HepG2 (cell line): Measurements from ENCODE around the gene GDA. TPM values are rescaled to one million over a fixed set of nuclear protein-coding genes. Genes with fewer than 3 reads are reported as not detected.

ENCODE experiments used
- CREM ChIP-seq, 2 experiments: sonication (generic) in 1 of 2; formaldehyde crosslinking in 1 of 2; IDR thresholded peaks; 2 replicates each; pipeline versions ENCODE4 v1.4.0 to v1.6.1; 2016 to 2020; ENCODE audit warnings: antibody characterized with exemption in 1 of 2, mild to moderate bottlenecking in 1 of 2, missing genetic modification reagents in 1 of 2
- NFKB2 ChIP-seq: sonication (generic); formaldehyde crosslinking; IDR thresholded peaks from 2 replicates; pipeline ENCODE4 v1.4.0; 2020; ENCODE audit warnings: missing genetic modification reagents, borderline replicate concordance
- RARA ChIP-seq: IDR thresholded peaks from 2 replicates; pipeline ENCODE4 v1.6.1; 2016; ENCODE audit warnings: missing genetic modification reagents, missing compliant biosample characterization
- ZFP82 ChIP-seq: sonication (generic); formaldehyde crosslinking; IDR thresholded peaks from 2 replicates; pipeline ENCODE4 v1.5.1; 2020; ENCODE audit warnings: mild to moderate bottlenecking, missing genetic modification reagents, borderline replicate concordance
- ZNF143 ChIP-seq: sonication (generic); formaldehyde crosslinking; IDR thresholded peaks from 2 replicates; pipeline ENCODE4 v1.4.0; 2020; ENCODE audit warnings: missing genetic modification reagents
- ZNF282 ChIP-seq: fragments of 450-650 bp; IDR thresholded peaks from 2 replicates; pipeline ENCODE4 v1.6.1; 2018; ENCODE audit not compliant: partially characterized antibody
- ZNF563 ChIP-seq: sonication (generic); formaldehyde crosslinking; IDR thresholded peaks from 2 replicates; pipeline ENCODE4 v1.8.0; 2022; ENCODE audit warnings: mild to moderate bottlenecking, moderate library complexity, missing genetic modification reagents
- ZNF883 ChIP-seq: sonication (generic); formaldehyde crosslinking; IDR thresholded peaks from 2 replicates; pipeline ENCODE4 v1.5.1; 2020; ENCODE audit warnings: mild to moderate bottlenecking, missing genetic modification reagents; ENCODE audit errors: not compliant biosample characterization
- ZSCAN20 ChIP-seq: sonication (generic); formaldehyde crosslinking; IDR thresholded peaks from 2 replicates; pipeline ENCODE4 v1.4.0; 2020; ENCODE audit warnings: missing genetic modification reagents, mild to moderate bottlenecking, borderline replicate concordance
- polyA plus RNA-seq, 8 experiments: library from polyadenylated mRNA; depleted of rRNA in 3 of 8; stranded (reverse) in 7 of 8; unstranded in 1 of 8; fragments of >200 nt; fragmentation: Illumina TruSeq in 4 of 8; extraction: Trizol in 4 of 8; gene quantifications; 2 replicates each; pipeline versions ENCODE4 v1.2.1 to v1.2.3, GENCODE V29; 2011 to 2016; ENCODE audit warnings: low read depth in 4 of 8, missing spikeins in 1 of 8, mixed read lengths in 1 of 8; ENCODE audit not compliant: insufficient read depth in 1 of 8
- total RNA-seq, 5 experiments: library from RNA; depleted of rRNA; stranded (reverse); fragments of >200 nt; fragmentation: Illumina TruSeq; extraction: Trizol; gene quantifications; 2 replicates each; pipeline ENCODE4 v1.2.3, GENCODE V29; 2016; ENCODE audit warnings: low read depth in 1 of 5
- TF ChIP-seq, protein P1 (sequence below): sonication (generic); formaldehyde crosslinking; IDR thresholded peaks from 2 replicates; pipeline ENCODE4 v1.4.0; 2020; ENCODE audit warnings: missing genetic modification reagents
- TF ChIP-seq, protein P2 (sequence below): sonication (generic); formaldehyde crosslinking; IDR thresholded peaks from 2 replicates; pipeline ENCODE4 v1.8.0; 2022; ENCODE audit warnings: mild to moderate bottlenecking, missing genetic modification reagents
- TF ChIP-seq, protein P3 (sequence below): IDR thresholded peaks from 2 replicates; pipeline ENCODE4 v1.6.1; 2016; ENCODE audit warnings: mild to moderate bottlenecking, missing biosample characterization, missing genetic modification reagents
- TF ChIP-seq, protein P4 (sequence below), 2 experiments: IDR thresholded peaks; 2 replicates each; pipeline ENCODE4 v1.6.1; 2011 to 2012; ENCODE audit warnings: low read length in 2 of 2, borderline replicate concordance in 1 of 2, low read depth in 1 of 2, mild to moderate bottlenecking in 1 of 2, moderate library complexity in 1 of 2
- TF ChIP-seq, protein P5 (sequence below): sonication (generic); formaldehyde crosslinking; conservative IDR thresholded peaks from 2 replicates; pipeline ENCODE4 v1.8.1; 2023; ENCODE audit warnings: missing genetic modification reagents

Gene GDA
- total and polyA plus RNA-seq, 2 of the 13 experiments (the other 11 are each of a cell fraction or from before 2014, with no cell fraction given): 0.15 to 0.99 TPM

DNA sequence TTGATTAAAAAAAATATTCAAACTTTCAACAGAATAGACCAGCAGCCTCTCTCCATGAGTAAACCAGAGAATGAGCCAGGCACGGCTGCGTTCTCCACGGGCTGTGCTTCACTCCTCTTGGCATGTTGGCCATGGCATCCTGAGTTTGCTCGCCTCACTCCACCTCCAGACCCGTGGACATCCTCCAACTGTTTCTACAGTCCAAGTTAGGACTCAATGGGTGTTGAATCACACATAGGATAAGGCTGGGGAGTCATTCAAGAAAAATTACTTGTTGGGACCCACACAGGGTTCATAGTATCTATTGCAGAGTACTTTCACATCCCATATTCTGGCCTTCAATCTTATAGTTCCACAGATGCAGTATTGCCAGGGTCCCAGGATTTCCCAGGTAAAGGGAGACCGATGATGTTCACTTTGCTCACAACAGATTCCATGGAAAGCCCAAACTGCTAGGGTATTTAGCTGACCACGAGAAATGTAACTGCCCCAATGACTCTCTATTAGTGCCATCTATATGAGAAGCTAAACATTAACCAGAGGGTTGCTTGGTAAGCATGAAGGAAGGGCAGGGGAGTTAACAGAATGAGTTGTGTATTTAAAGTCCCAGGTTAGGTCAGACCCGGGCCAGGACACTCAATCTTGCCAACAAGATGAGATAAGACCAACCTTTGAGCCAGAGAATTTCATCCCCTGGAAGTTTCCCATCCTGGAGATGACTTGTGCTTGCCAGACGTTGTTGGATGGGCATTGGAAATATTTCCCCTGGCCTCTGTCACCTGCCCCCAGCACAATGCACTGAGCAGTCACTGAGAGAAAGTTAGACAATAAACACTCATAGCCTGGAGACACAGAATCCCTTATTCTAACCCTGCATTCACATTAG, 19.7 kb upstream of the GDA start (continued):
- TF ChIP-seq CREM (IDR thresholded peaks at IDR 0.05) (peak; percentile 69), CREM (CRISPR knock-in tag; IDR thresholded peaks at IDR 0.05) (no peak), ZNF563 (no peak), ZFP82 (CRISPR knock-in tag) (peak; percentile 25; the same call in 1 of the 2 replicates), ZNF143 (CRISPR knock-in tag) (no peak), ZSCAN20 (CRISPR knock-in tag) (no peak), ZNF883 (no peak), RARA (CRISPR knock-in tag) (peak; percentile 98), ZNF282 (no peak), NFKB2 (CRISPR knock-in tag) (no peak)
- TF ChIP-seq, protein P1, sequence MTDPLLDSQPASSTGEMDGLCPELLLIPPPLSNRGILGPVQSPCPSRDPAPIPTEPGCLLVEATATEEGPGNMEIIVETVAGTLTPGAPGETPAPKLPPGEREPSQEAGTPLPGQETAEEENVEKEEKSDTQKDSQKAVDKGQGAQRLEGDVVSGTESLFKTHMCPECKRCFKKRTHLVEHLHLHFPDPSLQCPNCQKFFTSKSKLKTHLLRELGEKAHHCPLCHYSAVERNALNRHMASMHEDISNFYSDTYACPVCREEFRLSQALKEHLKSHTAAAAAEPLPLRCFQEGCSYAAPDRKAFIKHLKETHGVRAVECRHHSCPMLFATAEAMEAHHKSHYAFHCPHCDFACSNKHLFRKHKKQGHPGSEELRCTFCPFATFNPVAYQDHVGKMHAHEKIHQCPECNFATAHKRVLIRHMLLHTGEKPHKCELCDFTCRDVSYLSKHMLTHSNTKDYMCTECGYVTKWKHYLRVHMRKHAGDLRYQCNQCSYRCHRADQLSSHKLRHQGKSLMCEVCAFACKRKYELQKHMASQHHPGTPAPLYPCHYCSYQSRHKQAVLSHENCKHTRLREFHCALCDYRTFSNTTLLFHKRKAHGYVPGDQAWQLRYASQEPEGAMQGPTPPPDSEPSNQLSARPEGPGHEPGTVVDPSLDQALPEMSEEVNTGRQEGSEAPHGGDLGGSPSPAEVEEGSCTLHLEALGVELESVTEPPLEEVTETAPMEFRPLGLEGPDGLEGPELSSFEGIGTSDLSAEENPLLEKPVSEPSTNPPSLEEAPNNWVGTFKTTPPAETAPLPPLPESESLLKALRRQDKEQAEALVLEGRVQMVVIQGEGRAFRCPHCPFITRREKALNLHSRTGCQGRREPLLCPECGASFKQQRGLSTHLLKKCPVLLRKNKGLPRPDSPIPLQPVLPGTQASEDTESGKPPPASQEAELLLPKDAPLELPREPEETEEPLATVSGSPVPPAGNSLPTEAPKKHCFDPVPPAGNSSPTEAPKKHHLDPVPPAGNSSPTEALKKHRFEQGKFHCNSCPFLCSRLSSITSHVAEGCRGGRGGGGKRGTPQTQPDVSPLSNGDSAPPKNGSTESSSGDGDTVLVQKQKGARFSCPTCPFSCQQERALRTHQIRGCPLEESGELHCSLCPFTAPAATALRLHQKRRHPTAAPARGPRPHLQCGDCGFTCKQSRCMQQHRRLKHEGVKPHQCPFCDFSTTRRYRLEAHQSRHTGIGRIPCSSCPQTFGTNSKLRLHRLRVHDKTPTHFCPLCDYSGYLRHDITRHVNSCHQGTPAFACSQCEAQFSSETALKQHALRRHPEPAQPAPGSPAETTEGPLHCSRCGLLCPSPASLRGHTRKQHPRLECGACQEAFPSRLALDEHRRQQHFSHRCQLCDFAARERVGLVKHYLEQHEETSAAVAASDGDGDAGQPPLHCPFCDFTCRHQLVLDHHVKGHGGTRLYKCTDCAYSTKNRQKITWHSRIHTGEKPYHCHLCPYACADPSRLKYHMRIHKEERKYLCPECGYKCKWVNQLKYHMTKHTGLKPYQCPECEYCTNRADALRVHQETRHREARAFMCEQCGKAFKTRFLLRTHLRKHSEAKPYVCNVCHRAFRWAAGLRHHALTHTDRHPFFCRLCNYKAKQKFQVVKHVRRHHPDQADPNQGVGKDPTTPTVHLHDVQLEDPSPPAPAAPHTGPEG (CRISPR knock-in tag): no peak
- TF ChIP-seq, protein P2, sequence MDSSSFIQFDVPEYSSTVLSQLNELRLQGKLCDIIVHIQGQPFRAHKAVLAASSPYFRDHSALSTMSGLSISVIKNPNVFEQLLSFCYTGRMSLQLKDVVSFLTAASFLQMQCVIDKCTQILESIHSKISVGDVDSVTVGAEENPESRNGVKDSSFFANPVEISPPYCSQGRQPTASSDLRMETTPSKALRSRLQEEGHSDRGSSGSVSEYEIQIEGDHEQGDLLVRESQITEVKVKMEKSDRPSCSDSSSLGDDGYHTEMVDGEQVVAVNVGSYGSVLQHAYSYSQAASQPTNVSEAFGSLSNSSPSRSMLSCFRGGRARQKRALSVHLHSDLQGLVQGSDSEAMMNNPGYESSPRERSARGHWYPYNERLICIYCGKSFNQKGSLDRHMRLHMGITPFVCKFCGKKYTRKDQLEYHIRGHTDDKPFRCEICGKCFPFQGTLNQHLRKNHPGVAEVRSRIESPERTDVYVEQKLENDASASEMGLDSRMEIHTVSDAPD (CRISPR knock-in tag): peak; percentile 77; the same call in 1 of the 2 replicates
- TF ChIP-seq, protein P3, sequence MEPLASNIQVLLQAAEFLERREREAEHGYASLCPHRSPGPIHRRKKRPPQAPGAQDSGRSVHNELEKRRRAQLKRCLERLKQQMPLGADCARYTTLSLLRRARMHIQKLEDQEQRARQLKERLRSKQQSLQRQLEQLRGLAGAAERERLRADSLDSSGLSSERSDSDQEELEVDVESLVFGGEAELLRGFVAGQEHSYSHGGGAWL (CRISPR knock-in tag): no peak
- TF ChIP-seq, protein P4, sequence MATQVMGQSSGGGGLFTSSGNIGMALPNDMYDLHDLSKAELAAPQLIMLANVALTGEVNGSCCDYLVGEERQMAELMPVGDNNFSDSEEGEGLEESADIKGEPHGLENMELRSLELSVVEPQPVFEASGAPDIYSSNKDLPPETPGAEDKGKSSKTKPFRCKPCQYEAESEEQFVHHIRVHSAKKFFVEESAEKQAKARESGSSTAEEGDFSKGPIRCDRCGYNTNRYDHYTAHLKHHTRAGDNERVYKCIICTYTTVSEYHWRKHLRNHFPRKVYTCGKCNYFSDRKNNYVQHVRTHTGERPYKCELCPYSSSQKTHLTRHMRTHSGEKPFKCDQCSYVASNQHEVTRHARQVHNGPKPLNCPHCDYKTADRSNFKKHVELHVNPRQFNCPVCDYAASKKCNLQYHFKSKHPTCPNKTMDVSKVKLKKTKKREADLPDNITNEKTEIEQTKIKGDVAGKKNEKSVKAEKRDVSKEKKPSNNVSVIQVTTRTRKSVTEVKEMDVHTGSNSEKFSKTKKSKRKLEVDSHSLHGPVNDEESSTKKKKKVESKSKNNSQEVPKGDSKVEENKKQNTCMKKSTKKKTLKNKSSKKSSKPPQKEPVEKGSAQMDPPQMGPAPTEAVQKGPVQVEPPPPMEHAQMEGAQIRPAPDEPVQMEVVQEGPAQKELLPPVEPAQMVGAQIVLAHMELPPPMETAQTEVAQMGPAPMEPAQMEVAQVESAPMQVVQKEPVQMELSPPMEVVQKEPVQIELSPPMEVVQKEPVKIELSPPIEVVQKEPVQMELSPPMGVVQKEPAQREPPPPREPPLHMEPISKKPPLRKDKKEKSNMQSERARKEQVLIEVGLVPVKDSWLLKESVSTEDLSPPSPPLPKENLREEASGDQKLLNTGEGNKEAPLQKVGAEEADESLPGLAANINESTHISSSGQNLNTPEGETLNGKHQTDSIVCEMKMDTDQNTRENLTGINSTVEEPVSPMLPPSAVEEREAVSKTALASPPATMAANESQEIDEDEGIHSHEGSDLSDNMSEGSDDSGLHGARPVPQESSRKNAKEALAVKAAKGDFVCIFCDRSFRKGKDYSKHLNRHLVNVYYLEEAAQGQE (IDR thresholded peaks at IDR 0.05; ENCODE audit: borderline replicate concordance in 1 of 2, low read depth in 1 of 2, low read length in 2 of 2): no peak
- TF ChIP-seq, protein P5, sequence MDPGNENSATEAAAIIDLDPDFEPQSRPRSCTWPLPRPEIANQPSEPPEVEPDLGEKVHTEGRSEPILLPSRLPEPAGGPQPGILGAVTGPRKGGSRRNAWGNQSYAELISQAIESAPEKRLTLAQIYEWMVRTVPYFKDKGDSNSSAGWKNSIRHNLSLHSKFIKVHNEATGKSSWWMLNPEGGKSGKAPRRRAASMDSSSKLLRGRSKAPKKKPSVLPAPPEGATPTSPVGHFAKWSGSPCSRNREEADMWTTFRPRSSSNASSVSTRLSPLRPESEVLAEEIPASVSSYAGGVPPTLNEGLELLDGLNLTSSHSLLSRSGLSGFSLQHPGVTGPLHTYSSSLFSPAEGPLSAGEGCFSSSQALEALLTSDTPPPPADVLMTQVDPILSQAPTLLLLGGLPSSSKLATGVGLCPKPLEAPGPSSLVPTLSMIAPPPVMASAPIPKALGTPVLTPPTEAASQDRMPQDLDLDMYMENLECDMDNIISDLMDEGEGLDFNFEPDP: no peak
